HUES6 (cell line): Measurements from ENCODE around the gene TNRC6B.

ENCODE experiments used
- H3K27ac ChIP-seq: 2 replicates; pipeline ENCODE4 v1.7.0; 2013; ENCODE audit warnings: low read depth, mild to moderate bottlenecking, low read length, inconsistent platforms
- H3K27me3 ChIP-seq: 2 replicates; pipeline ENCODE4 v1.6.1; 2013; ENCODE audit warnings: low read length; ENCODE audit not compliant: control insufficient read depth, insufficient read depth
- H3K36me3 ChIP-seq: 2 replicates; pipeline ENCODE4 v1.6.1; 2013; ENCODE audit warnings: low read length; ENCODE audit not compliant: control insufficient read depth, insufficient read depth
- H3K4me1 ChIP-seq: 2 replicates; pipeline ENCODE4 v1.6.1; 2013; ENCODE audit warnings: low read length; ENCODE audit not compliant: control insufficient read depth, insufficient read depth
- H3K4me3 ChIP-seq: 2 replicates; pipeline ENCODE4 v1.5.1; 2013; ENCODE audit warnings: low read depth, low read length
- H3K9ac ChIP-seq: one replicate; pipeline ENCODE4 v1.6.1; 2013; ENCODE audit warnings: mild to moderate bottlenecking, low read length
- H3K9me3 ChIP-seq: 2 replicates; pipeline ENCODE4 v1.6.1; 2013; ENCODE audit warnings: low read depth, low read length; ENCODE audit not compliant: control insufficient read depth, insufficient read depth

TNRC6B gene

DNA sequence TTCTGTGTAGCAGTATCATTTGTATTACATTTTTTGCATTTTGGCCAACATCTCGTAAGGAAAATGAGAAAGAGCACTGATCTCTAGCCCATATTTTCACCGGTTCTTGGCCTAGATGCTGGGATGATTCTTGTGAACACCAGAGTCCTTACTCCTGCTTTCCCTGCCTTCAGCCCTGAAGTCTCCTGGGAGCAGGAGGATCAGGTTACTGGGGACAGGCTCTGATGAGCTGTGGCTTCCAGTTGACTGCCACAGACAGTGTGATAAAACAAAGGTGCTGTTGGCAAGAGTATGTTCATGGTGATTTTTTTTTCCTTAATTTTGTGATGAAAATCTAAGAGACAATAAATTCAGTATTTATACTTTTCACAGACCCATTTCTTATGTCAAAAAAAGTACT, 134.3 kb downstream of the TNRC6B start:
- Histone ChIP-seq H3K9ac (no peak overlapping the region), H3K4me3 (no peak overlapping the region), H3K9me3 (no peaks in the 10 kb centered on the region), H3K4me1 (no peaks in the 10 kb centered on the region), H3K27ac (no peak overlapping the region), H3K27me3 (no peaks in the 10 kb centered on the region), H3K36me3 (peaks cover 98% of the 10 kb centered on the region)

DNA sequence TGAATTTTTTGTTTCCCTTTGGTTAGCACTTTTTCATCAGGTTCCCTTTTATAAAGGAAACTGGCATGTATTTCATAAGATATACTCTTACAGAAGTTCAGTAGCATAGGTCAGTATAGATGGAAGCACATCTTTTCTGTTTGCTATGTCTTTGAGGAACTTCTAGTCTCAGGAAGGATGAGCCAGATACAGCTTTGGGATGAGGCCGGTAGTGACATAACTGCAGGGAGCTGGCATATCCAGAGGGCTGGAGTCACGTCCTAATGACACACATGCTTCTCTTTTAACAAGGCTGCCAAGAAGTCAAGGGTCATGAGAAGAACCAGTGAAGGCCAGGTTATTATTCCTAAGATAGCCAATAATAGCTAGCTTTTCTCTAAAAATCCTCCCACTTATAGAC, 135.3 kb downstream of the TNRC6B start:
- Histone ChIP-seq H3K36me3 (peaks cover 98% of the 10 kb centered on the region), H3K4me1 (no peaks in the 10 kb centered on the region), H3K9me3 (no peaks in the 10 kb centered on the region), H3K9ac (no peak overlapping the region), H3K4me3 (no peak overlapping the region), H3K27me3 (no peaks in the 10 kb centered on the region), H3K27ac (no peak overlapping the region)

- no peak overlapping the region for H3K4me3 ChIP-seq
- H3K27ac ChIP-seq: no peak overlapping the region
- no peaks in the 10 kb centered on the region for H3K27me3 ChIP-seq
- H3K4me1 ChIP-seq: no peaks in the 10 kb centered on the region
- peaks cover 97% of the 10 kb centered on the region for H3K36me3 ChIP-seq
- H3K9me3 ChIP-seq: no peaks in the 10 kb centered on the region
- H3K9ac ChIP-seq: no peak overlapping the region
Measured at GRCh38 chr22:40314041-40314440, 136.3 kb downstream of the TNRC6B start.

GRCh38 chr22:40320687-40321086, 143.0 kb downstream of the TNRC6B start:
- Histone ChIP-seq H3K27me3 (no peaks in the 10 kb centered on the region), H3K27ac (no peak overlapping the region), H3K9me3 (no peaks in the 10 kb centered on the region), H3K4me3 (no peak overlapping the region), H3K9ac (no peak overlapping the region), H3K36me3 (peaks cover 89% of the 10 kb centered on the region), H3K4me1 (no peaks in the 10 kb centered on the region; the same call in 1 of the 2 replicates)

GRCh38 chr22:40322021-40322420, 144.3 kb downstream of the TNRC6B start:
- peaks cover 8% of the 10 kb centered on the region for H3K4me1 ChIP-seq
- no peak overlapping the region for H3K4me3 ChIP-seq

DNA sequence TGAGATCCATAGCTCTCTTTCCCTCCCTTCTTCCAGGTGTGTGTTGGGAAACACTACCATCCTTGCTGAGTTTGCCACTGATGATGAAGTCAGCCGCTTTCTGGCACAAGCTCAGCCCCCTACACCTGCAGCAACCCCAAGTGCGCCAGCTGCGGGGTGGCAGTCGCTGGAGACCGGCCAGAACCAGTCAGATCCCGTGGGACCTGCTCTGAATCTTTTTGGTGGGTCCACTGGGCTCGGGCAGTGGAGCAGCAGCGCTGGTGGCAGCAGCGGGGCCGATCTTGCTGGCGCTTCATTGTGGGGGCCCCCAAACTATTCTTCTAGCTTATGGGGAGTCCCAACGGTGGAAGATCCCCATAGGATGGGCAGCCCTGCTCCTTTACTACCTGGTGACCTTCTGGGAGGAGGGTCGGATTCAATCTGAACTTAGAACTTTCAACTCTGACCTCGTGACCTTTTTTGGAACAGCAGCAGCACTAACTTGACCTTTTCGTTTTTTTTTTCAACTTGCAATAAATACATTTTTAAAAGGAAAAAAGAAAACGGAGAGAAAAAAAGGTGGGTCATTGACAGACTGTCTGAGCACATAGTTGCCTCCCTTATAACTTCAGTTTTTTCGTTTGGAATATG, 145.2 kb downstream of the TNRC6B start:
- Histone ChIP-seq H3K9me3 (no peaks in the 10 kb centered on the region), H3K27me3 (no peaks in the 10 kb centered on the region), H3K27ac (no peak overlapping the region), H3K36me3 (peaks cover 68% of the 10 kb centered on the region), H3K4me3 (no peak overlapping the region), H3K9ac (no peak overlapping the region), H3K4me1 (peaks cover 14% of the 10 kb centered on the region)

More at GRCh38 chr22:40322021-40322420, 144.3 kb downstream of the TNRC6B start:
- no peak overlapping the region for H3K9ac ChIP-seq
- H3K27me3 ChIP-seq: no peaks in the 10 kb centered on the region
- H3K36me3 ChIP-seq: peaks cover 77% of the 10 kb centered on the region
- H3K27ac ChIP-seq: no peak overlapping the region
- H3K9me3 ChIP-seq: no peaks in the 10 kb centered on the region

DNA sequence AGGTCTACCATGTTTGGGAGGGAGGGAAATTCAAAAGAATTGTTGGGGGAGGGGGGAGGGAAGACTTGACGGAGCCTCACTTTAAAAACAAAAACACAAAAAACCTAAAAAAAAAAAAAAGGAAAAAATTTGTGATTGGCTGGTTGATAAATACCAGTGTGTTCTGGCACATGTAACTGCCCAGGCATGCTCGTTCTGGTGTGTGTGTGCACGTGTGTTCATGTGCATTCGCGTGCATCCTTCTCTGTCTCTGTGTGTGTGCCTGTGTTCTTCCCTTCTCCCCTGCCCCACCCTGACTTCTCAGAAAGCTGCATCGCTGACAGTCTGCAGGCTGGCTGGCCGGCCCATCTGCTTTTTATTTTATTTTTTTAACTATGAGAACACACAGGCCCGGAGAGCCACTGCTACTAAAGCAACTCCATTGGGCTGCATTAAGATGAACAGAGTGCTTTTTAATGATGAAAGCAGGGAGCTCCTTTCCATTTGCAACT, 146.0 kb downstream of the TNRC6B start:
- no peak overlapping the region for H3K9ac ChIP-seq

DNA sequence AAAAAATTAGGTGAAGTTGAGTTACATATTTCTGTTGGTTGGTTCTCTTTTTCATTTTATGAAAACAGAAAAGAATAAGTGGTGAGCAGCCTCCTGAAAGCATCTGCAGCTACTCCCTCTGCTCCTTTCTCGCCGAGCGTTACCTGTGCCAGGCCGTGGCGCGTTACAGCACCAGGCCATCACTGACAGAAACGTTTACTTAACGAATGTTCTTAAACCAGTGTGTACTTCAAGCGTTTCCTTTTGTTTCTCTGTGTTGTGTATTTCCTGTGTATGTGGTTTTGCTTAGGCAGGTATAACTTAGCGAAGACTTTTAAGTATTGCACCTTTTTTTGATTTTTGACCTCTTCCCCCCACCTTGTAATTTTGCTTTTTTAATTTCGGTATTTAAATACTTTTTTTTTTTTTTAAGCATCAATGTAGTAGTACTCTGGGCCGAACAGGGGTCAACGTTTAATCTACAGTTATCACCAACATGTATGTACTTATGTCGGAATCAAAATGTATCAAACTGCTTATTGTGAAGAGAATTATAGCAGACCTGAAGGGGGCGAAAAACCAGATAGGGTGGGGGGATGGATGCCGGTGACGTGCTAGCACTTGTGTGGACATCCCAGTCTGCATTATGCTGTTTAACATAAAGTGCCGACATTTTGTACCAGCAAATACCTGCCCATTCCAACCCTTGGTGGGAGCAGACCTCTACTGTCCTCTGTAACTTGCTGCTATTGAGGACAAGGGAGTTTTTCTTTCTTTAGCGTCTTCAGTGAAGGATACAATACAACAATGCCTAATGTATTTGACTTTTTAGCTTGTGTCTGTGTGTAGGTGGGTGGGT, 147.0 kb downstream of the TNRC6B start:
- Histone ChIP-seq H3K36me3 (peaks cover 56% of the 10 kb centered on the region), H3K27me3 (no peaks in the 10 kb centered on the region), H3K4me3 (no peak overlapping the region), H3K27ac (no peak overlapping the region), H3K4me1 (peaks cover 17% of the 10 kb centered on the region), H3K9me3 (no peaks in the 10 kb centered on the region), H3K9ac (no peak overlapping the region)

More for the DNA sequence above, 146.0 kb downstream of the TNRC6B start:
- H3K36me3 ChIP-seq: peaks cover 61% of the 10 kb centered on the region
- peaks cover 14% of the 10 kb centered on the region for H3K4me1 ChIP-seq
- no peak overlapping the region for H3K4me3 ChIP-seq
- no peaks in the 10 kb centered on the region for H3K27me3 ChIP-seq
- no peak overlapping the region for H3K27ac ChIP-seq
- no peaks in the 10 kb centered on the region for H3K9me3 ChIP-seq

DNA sequence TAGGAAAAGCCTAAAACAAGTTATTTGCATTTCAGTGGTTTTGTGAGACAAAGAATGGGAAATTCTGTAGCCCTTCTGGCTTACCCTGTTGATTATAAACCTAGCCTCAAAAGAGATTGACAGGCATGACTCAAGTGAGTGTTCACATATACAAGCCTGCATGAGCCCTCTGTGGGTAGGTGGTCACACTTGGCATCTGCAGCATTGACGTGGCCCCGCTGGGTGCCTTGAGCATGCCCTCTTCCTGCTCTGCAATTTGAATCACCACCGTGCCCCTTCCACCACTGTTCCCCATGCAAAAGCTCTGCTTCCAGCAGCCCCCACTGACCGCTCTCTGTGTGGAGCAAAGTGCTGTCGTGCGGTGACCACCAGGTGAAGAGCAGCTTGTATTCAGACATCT, 147.6 kb downstream of the TNRC6B start:
- H3K4me3 ChIP-seq: no peak overlapping the region
- H3K9ac ChIP-seq: no peak overlapping the region
- no peaks in the 10 kb centered on the region for H3K9me3 ChIP-seq
- H3K27me3 ChIP-seq: no peaks in the 10 kb centered on the region
- H3K36me3 ChIP-seq: peaks cover 54% of the 10 kb centered on the region
- H3K27ac ChIP-seq: no peak overlapping the region
- peaks cover 20% of the 10 kb centered on the region for H3K4me1 ChIP-seq

- no peaks in the 10 kb centered on the region for H3K9me3 ChIP-seq
- H3K4me3 ChIP-seq: no peak overlapping the region
- H3K36me3 ChIP-seq: peaks cover 44% of the 10 kb centered on the region
- H3K9ac ChIP-seq: no peak overlapping the region
- no peak overlapping the region for H3K27ac ChIP-seq
- peaks cover 36% of the 10 kb centered on the region for H3K4me1 ChIP-seq
- H3K27me3 ChIP-seq: no peaks in the 10 kb centered on the region
Measured at GRCh38 chr22:40326905-40327735, 149.4 kb downstream of the TNRC6B start.
